Activated naive CD4-positive, alpha-beta T cell (primary cell): ENCODE measurements around the gene IMPG2.

ENCODE experiments used
- DNase-seq, 4 experiments: peaks; one replicate each; lab custom pipeline; 2025; lab: John Stamatoyannopoulos, UW

Gene IMPG2

GRCh38 chr3:101183151-101183550, 137.2 kb downstream of the IMPG2 start:
- no peak for DNase-seq

- no peak for DNase-seq
These were observed 137.6 kb downstream of the IMPG2 start for GRCh38 chr3:101182734-101183133.

- no peak for DNase-seq
These were observed 138.6 kb downstream of the IMPG2 start for GRCh38 chr3:101181801-101182200.

GRCh38 chr3:101179637-101180036, 140.7 kb downstream of the IMPG2 start:
- no peak for DNase-seq

- no peak for DNase-seq
These were observed 142.8 kb downstream of the IMPG2 start for GRCh38 chr3:101177577-101177976.
